GM19351 (cell line): ENCODE data around the gene INKA2.

Source experiments
- ATAC-seq: cut with Tn5 transposase; IDR thresholded peaks from one replicate; pipeline ENCODE4 v1.9.1; 2021; ENCODE audit warnings: mild to moderate bottlenecking, moderate library complexity; ENCODE audit not compliant: unreplicated experiment

INKA2 gene

GRCh38 chr1:111739194-111739924 is at the start of gene INKA2:
TSS of gene INKA2 (minus strand) at chr1:111739395. CDS start at chr1:111739242, 153 bp downstream.
- peak; percentile 82 for ATAC-seq

DNA sequence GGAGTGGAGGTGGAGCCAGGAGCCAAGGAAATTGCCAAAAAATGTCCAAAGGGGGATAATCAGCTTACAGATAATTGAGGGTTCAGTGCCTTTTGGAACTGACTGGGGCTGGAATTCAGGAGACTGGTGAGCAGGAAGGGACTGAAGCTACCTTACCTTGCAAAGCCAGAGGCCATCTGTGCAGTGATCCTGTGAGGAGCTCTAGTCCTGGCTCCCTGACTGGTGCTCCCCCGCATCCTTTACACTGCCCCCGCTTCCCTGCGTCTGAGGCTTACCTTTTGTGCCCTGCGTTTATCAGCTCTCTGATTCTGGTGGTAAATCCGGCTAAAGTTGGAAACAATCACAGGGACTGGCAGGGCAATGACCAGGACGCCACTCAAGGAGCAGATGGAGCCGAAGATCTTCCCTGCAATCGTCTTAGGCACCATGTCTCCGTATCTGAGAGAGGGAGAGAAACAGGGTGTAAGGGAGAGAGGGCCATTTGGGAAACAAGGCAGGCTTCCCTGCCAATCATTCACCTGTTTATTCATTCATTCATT is 47.5 kb upstream of the INKA2 start:
- no peak for ATAC-seq

DNA sequence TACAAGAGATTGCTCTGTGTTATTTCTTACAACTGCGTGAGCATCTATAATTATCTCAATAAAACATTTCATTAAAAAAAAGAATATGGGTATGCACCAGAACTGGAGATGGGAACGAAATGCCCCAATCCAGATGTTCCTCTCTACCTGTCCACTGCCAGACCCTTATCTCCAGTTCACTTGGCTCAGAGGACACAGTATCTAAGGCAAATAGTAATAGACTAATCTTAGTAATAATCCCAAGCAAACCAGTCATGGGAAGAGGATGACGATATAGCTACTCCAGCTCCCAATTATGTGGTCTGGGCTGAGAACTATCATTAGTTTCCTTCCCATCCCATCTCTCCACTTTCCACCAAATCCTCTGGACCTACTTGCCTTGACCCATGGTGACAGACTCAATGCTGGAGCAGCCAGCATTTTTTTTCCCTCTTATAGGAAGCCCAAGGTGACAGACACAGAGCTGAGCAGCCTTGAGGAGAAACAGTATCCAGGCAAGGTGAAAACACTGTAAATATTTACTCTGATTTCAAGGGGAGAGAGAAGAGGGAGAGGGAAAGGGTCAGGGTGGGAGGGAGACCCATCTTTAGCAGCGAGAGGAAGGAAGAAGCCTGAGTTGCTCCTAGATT is 45.2 kb upstream of the INKA2 start:
- ATAC-seq: no peak

DNA sequence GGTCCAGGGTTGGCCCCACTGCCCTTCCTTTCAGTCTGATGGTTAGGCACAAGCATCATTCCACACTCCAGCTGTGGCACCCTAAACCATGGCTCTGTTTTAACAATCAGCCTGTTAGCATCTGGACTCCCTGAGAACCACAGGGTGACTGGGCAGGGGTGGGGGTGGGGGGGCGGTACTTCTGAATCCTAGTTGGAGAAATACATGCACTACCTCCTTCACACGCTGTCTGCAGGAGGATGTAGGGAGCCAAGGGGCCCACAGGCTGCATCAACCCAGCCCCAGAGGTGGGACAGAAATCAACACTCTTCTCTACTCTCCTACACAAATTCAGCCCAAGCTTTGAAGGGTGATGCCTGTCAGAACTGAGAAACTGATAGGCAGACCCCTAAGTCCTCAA is 40.4 kb upstream of the INKA2 start:
- no peak for ATAC-seq

- ATAC-seq: no peak
Measured at GRCh38 chr1:111778541-111779051, 39.4 kb upstream of the INKA2 start.

GRCh38 chr1:111778066-111778465 is 38.9 kb upstream of the INKA2 start:
- ATAC-seq: no peak

GRCh38 chr1:111777301-111777700 is 38.1 kb upstream of the INKA2 start:
- ATAC-seq: no peak

GRCh38 chr1:111776861-111777260 is 37.7 kb upstream of the INKA2 start:
- no peak for ATAC-seq

DNA sequence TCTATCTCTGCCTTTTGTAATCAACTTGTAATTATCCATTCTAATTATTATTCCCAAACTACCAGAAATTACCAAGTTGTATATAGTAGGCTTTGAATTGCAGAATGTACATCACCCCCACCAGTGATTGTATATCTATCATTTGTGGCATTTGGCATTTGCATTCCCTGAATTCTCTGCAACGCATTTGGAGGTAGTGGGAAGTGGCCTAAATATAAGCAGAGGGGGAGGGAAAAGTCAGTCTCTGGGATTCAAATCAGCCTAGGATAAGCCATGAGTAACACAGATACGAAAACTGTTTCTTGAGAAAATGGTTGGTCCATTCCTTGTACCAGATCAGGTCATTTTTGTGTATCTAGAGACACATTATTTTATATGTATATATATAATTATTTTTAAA is 37.2 kb upstream of the INKA2 start:
- no peak for ATAC-seq

DNA sequence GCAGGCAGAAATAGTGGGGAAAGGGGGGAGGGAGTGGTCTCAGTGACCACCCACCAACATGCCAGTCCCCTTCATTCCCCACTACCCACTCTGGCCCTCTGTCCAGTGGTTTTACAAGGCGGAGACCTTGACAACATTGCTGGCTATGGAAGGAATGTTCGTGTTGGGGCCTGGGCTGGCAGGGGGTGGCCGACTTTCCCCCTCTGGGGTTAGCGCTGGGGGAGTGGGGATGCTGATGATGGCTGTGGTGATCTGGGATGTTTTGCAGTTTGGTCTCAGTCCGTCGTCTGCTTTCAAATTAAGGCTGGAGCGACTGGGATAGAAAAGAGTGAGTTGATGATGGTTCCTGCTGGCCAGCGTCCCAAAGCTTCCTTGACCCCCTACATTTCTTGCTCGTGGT is 36.8 kb upstream of the INKA2 start:
- no peak for ATAC-seq

DNA sequence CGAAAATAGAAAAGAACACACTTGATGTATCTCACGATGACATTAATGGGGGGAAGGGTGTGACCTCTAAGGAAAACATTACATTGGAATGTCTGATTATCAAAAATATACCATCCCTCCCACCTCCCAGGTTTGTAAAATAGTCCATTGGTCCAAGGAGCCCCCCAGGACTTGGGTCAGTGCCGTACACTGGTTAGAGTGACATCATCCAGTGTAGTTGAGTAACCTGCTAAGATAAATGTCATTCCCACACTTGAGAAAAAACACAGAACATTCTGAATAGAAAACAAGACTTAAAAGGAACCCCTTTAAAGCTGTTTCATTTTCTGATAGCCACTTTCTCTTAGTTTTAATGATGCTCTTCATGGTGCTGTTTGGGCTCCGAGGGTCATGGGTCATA is 31.7 kb upstream of the INKA2 start:
- no peak for ATAC-seq

GRCh38 chr1:111769517-111770146 is 30.4 kb upstream of the INKA2 start:
- no peak for ATAC-seq

- ATAC-seq: no peak
Measured at GRCh38 chr1:111768625-111769024, 29.4 kb upstream of the INKA2 start.

GRCh38 chr1:111768023-111768422 is 28.8 kb upstream of the INKA2 start:
- ATAC-seq: no peak

GRCh38 chr1:111762332-111762731 is 23.1 kb upstream of the INKA2 start:
- no peak for ATAC-seq

- ATAC-seq: no peak
Measured at GRCh38 chr1:111761717-111762116, 22.5 kb upstream of the INKA2 start.

- no peak for ATAC-seq
Measured at GRCh38 chr1:111758373-111758772, 19.2 kb upstream of the INKA2 start.

DNA sequence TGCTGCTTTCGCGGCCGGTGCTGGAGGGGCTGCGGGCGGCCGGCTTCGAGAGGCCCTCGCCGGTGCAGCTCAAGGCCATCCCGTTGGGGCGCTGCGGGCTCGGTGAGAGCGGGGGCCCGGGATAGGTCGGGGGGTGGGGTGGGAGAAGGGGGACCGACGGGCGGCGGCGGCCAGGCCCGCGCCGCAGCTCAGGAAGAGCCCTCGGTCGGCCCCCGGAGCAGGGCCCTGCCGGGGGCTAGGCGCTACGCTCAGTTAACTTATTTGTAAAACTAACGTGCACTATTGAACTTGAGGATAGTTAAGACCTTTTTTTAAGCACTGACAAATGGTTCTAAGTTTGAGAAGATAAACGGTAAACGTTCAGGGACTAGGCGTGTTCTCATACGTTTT is 16.9 kb upstream of the INKA2 start:
- peak; percentile 4 for ATAC-seq

DNA sequence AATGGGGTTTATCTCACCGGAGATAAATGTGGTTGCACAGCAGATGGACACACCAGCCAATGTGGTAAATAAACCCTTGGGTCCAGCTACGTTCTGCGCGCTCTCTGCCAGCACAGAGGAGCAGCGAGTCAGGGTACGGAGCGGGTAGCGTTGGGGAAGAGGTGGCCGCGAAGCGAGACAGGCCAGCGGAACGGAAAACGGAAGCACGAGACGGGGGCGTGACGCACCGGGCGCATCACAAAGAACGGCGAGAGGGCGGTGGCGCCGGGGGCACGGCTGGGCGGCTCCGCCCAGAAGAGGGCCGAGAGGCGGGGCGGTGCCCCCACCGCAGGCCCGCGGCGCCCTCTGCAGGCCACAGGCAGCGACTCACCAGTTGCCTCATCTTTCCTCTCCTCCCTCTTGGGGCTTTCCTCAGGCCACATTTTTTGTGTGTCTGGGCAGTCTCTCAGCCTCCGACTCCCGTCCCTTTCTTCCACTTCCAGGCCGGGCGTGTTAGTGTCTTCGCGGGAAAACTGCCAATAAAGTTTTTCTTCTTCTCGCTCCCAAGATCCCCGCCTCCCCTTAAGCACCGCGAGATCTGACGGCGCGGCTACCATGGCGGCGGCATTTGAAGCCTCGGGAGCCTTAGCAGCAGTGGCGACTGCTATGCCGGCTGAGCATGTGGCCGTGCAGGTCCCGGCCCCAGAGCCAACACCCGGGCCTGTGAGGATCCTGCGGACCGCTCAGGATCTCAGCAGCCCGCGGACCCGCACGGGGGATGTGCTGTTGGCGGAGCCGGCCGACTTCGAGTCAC is 16.3 kb upstream of the INKA2 start, which contains the start of gene DDX20:
Gene DDX20 (plus strand): TSS at position 571 of the 793 bp plus-strand sequence. CDS start 24 bp downstream, at position 595.
- ATAC-seq: peak; percentile 87

DNA sequence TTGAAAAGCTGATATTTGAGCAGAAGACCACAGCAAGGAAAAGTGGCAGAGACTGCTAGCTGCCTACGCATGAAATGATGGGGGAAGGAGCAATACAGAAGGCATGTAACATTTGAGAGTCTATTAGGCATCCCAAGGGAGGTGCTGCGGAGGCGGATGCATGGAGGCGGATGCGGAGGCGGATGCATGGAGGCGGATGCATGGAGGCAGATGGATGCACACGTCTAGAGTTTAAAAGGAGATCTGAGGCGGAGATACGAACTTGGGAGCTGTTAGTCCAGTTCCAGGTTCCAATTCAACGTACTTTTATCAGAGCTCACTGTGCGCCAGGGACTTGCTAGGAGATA is 15.8 kb upstream of the INKA2 start:
- ATAC-seq: peak; percentile 1
